A549 (cell line): ENCODE results near the gene RALGDS. TPM values are rescaled to one million over a fixed set of nuclear protein-coding genes. Genes with fewer than 3 reads are reported as not detected.

Experiments used
- ATAC-seq, 2 experiments: fragments of 200-7000 bp in 1 of 2; fragments of >200 bp in 1 of 2; cut with Nextera tagmentation in 1 of 2; cut with Tn5 transposase in 1 of 2; 3 replicates each; pipeline versions ENCODE4 v1.8.0 to v1.9.1; 2018 to 2020; ENCODE audit warnings: mild to moderate bottlenecking in 1 of 2, moderate library complexity in 1 of 2
- CTCF ChIA-PET: fragments of 300-600 bp; sonication (Branson Sonifier 250); formaldehyde crosslinking; extraction: SDS; loops from one replicate; lab custom pipeline; 2021; ENCODE audit warnings: antibody characterized with exemption, inconsistent platforms; lab: Yijun Ruan, JAX
- POLR2A ChIA-PET: fragments of 350-600 bp; formaldehyde crosslinking; extraction: SDS; loops from one replicate; lab custom pipeline; 2021; ENCODE audit warnings: antibody characterized with exemption, inconsistent platforms; lab: Yijun Ruan, JAX
- DNase-seq, 2 experiments: peaks; one replicate each; pipeline versions ENCODE4 v3.0.0 to v3.0.0-alpha.2; 2011 to 2016; ENCODE audit warnings: low read depth in 1 of 2, low spot score in 1 of 2
- FAIRE-seq: peaks from 2 replicates; lab custom pipeline; 2011; peaks lifted over from hg19 to GRCh38; lab: Jason Lieb, UNC
- H3K27ac ChIP-seq, 2 experiments: fragments of >200 bp; sonication (Bioruptor Twin); formaldehyde crosslinking; 3 replicates each; pipeline ENCODE4 v1.5.1; 2016 to 2017
- H3K4me1 ChIP-seq: fragments of >200 bp; sonication (Bioruptor Twin); formaldehyde crosslinking; 3 replicates; pipeline ENCODE4 v1.6.1; 2016
- H3K4me2 ChIP-seq: fragments of >200 bp; sonication (Bioruptor Twin); formaldehyde crosslinking; 3 replicates; pipeline ENCODE4 v1.6.1; 2016
- H3K4me3 ChIP-seq: fragments of >200 bp; sonication (Bioruptor Twin); formaldehyde crosslinking; 3 replicates; pipeline ENCODE4 v1.5.1; 2016
- H3K9me3 ChIP-seq: fragments of >200 bp; sonication (Bioruptor Twin); formaldehyde crosslinking; 3 replicates; pipeline ENCODE4 v1.6.1; 2016
- BCL3 ChIP-seq: fragments of >200 bp; sonication (Bioruptor Twin); formaldehyde crosslinking; IDR thresholded peaks from 3 replicates; pipeline ENCODE4 v1.6.1; 2016
- BHLHE40 ChIP-seq: IDR thresholded peaks from 2 replicates; pipeline ENCODE4 v1.6.1; 2012; ENCODE audit warnings: low read depth, low read length, inconsistent platforms
- CBX2 ChIP-seq: fragments of 200-600 bp; sonication (generic); IDR thresholded peaks from 2 replicates; pipeline ENCODE4 v1.6.1; 2016; ENCODE audit warnings: low read depth, mild to moderate bottlenecking, borderline replicate concordance
- CEBPB ChIP-seq, 2 experiments: fragments of >200 bp in 1 of 2; sonication (Bioruptor Twin) in 1 of 2; formaldehyde crosslinking in 1 of 2; IDR thresholded peaks; 2 replicates each; pipeline ENCODE4 v1.6.1; 2012 to 2016
- E2F6 ChIP-seq: IDR thresholded peaks from 2 replicates; pipeline ENCODE4 v1.6.1; 2012; ENCODE audit warnings: low read depth, borderline replicate concordance
- EHMT2 ChIP-seq: fragments of 200-600 bp; sonication (generic); IDR thresholded peaks from 2 replicates; pipeline ENCODE4 v1.6.1; 2016; ENCODE audit warnings: antibody characterized with exemption, low read depth, mild to moderate bottlenecking, moderate library complexity
- EP300 ChIP-seq, 2 experiments: fragments of >200 bp; sonication (Bioruptor Twin); formaldehyde crosslinking; IDR thresholded peaks; 2 replicates in 1 of 2; 3 replicates in 1 of 2; pipeline ENCODE4 v1.6.1; 2016 to 2017
- ESRRA ChIP-seq: fragments of 150-350 bp; IDR thresholded peaks from 2 replicates; pipeline ENCODE4 v1.6.1; 2014; ENCODE audit warnings: mild to moderate bottlenecking, low read length, borderline replicate concordance
- FOSB ChIP-seq: fragments of 250-450 bp; sonication (Bioruptor Pico); IDR thresholded peaks from 2 replicates; pipeline ENCODE4 v1.5.0; 2020; ENCODE audit warnings: mild to moderate bottlenecking, moderate library complexity
- FOXS1 ChIP-seq: fragments of 250-450 bp; sonication (Bioruptor Pico); IDR thresholded peaks from 2 replicates; pipeline ENCODE4 v1.5.0; 2020; ENCODE audit warnings: mild to moderate bottlenecking, moderate library complexity
- HEYL ChIP-seq: fragments of 250-450 bp; sonication (Bioruptor Pico); IDR thresholded peaks from 2 replicates; pipeline ENCODE4 v1.8.0; 2021; ENCODE audit warnings: mild to moderate bottlenecking, moderate library complexity
- HOXA7 ChIP-seq: fragments of 250-450 bp; sonication (Bioruptor Pico); IDR thresholded peaks from 2 replicates; pipeline ENCODE4 v1.5.0; 2020; ENCODE audit warnings: mild to moderate bottlenecking, moderate library complexity
- JUN ChIP-seq, 2 experiments: fragments of >200 bp; sonication (Bioruptor Twin); formaldehyde crosslinking; IDR thresholded peaks; 2 replicates in 1 of 2; 3 replicates in 1 of 2; pipeline ENCODE4 v1.6.1; 2016 to 2017
- JUNB ChIP-seq: fragments of >200 bp; sonication (Bioruptor Twin); formaldehyde crosslinking; IDR thresholded peaks from 2 replicates; pipeline ENCODE4 v1.6.1; 2016
- KDM1A ChIP-seq: fragments of 200-600 bp; sonication (generic); IDR thresholded peaks from 2 replicates; pipeline ENCODE4 v1.6.1; 2016; ENCODE audit warnings: low read depth, mild to moderate bottlenecking
- MAFK ChIP-seq: fragments of 450-650 bp; IDR thresholded peaks from 2 replicates; pipeline ENCODE4 v1.6.1; 2014; ENCODE audit not compliant: partially characterized antibody
- MAZ ChIP-seq: fragments of 150-350 bp; IDR thresholded peaks from 2 replicates; pipeline ENCODE4 v1.6.1; 2014; ENCODE audit warnings: antibody characterized with exemption, low read depth, low read length, borderline replicate concordance
- MYC ChIP-seq: IDR thresholded peaks from 2 replicates; pipeline ENCODE4 v1.6.1; 2012; ENCODE audit warnings: mild to moderate bottlenecking, inconsistent platforms, low read length, improper control_type of control experiment, borderline replicate concordance
- NFE2L2 ChIP-seq: fragments of 150-350 bp; conservative IDR thresholded peaks from 2 replicates; pipeline ENCODE4 v1.6.1; 2014; ENCODE audit warnings: low read length
- NPAS2 ChIP-seq: fragments of 250-450 bp; sonication (Bioruptor Pico); IDR thresholded peaks from 2 replicates; pipeline ENCODE4 v1.8.0; 2022; ENCODE audit warnings: mild to moderate bottlenecking, moderate library complexity, borderline replicate concordance
- NR3C1 ChIP-seq: fragments of >200 bp; sonication (Bioruptor Twin); formaldehyde crosslinking; IDR thresholded peaks from 3 replicates; pipeline ENCODE4 v1.6.1; 2017
- PBX3 ChIP-seq: IDR thresholded peaks from 2 replicates; pipeline ENCODE4 v1.6.1; 2012
- RAD21 ChIP-seq, 2 experiments: fragments of >200 bp in 1 of 2; sonication (Bioruptor Twin) in 1 of 2; formaldehyde crosslinking in 1 of 2; IDR thresholded peaks in 1 of 2; conservative IDR thresholded peaks in 1 of 2; 2 replicates in 1 of 2; 3 replicates in 1 of 2; pipeline ENCODE4 v1.6.1; 2012 to 2018; ENCODE audit warnings: inconsistent platforms in 1 of 2
- RCOR1 ChIP-seq: fragments of 150-350 bp; IDR thresholded peaks from 2 replicates; pipeline ENCODE4 v1.6.1; 2014; ENCODE audit warnings: antibody characterized with exemption, low read length, low read depth
- RFX5 ChIP-seq: fragments of 450-650 bp; IDR thresholded peaks from 2 replicates; pipeline ENCODE4 v1.7.1; 2014; ENCODE audit warnings: antibody characterized with exemption, mild to moderate bottlenecking, moderate library complexity
- RNF2 ChIP-seq: fragments of 200-600 bp; sonication (generic); IDR thresholded peaks from 2 replicates; pipeline ENCODE4 v1.6.1; 2016; ENCODE audit warnings: low read depth, mild to moderate bottlenecking, antibody characterized with exemption, moderate library complexity, borderline replicate concordance
- SMC3 ChIP-seq: fragments of >200 bp; sonication (Bioruptor Twin); formaldehyde crosslinking; IDR thresholded peaks from 3 replicates; pipeline ENCODE4 v1.6.1; 2018; ENCODE audit warnings: inconsistent platforms
- TFCP2L1 ChIP-seq: fragments of 250-450 bp; sonication (Bioruptor Pico); IDR thresholded peaks from 2 replicates; pipeline ENCODE4 v1.5.0; 2021; ENCODE audit warnings: mild to moderate bottlenecking
- TP53 ChIP-seq: fragments of 250-450 bp; sonication (Bioruptor Pico); IDR thresholded peaks from 2 replicates; pipeline ENCODE4 v1.5.0; 2021; ENCODE audit warnings: mild to moderate bottlenecking, moderate library complexity
- ZC3H11A ChIP-seq: fragments of 450-650 bp; IDR thresholded peaks from 2 replicates; pipeline ENCODE4 v1.6.1; 2014; ENCODE audit warnings: antibody characterized with exemption, mild to moderate bottlenecking
- WGBS: methylation state at CpG from one replicate; pipeline ENCODE4 v1.1.6; 2017; ENCODE audit errors: missing lambda C conversion rate; 5-methylcytosine and 5-hydroxymethylcytosine counted together
- polyA plus RNA-seq, 4 experiments: library from polyadenylated mRNA; depleted of rRNA in 3 of 4; stranded (reverse); fragments of >200 nt; fragmentation: RNase III in 1 of 4; extraction: RNeasy Plus Mini Kit Qiagen cat#74134 plus additional on column Dnase treatment in 1 of 4; gene quantifications; 2 replicates in 3 of 4; 3 replicates in 1 of 4; pipeline ENCODE4 v1.2.3, GENCODE V29; 2011 to 2017
- TF ChIP-seq, protein P1 (sequence below): IDR thresholded peaks from 2 replicates; pipeline ENCODE4 v1.6.1; 2012
- TF ChIP-seq, protein P2 (sequence below): fragments of >200 bp; sonication (Bioruptor Twin); formaldehyde crosslinking; IDR thresholded peaks from 2 replicates; pipeline ENCODE4 v1.6.1; 2016
- TF ChIP-seq, protein P3 (sequence below): fragments of 450-650 bp; IDR thresholded peaks from 2 replicates; pipeline ENCODE4 v1.6.1; 2014; ENCODE audit warnings: antibody characterized with exemption

Gene RALGDS
- polyA plus RNA-seq, 2 of the 4 experiments (the other 2 are of a cell fraction): 8.9 to 12.1 TPM

DNA sequence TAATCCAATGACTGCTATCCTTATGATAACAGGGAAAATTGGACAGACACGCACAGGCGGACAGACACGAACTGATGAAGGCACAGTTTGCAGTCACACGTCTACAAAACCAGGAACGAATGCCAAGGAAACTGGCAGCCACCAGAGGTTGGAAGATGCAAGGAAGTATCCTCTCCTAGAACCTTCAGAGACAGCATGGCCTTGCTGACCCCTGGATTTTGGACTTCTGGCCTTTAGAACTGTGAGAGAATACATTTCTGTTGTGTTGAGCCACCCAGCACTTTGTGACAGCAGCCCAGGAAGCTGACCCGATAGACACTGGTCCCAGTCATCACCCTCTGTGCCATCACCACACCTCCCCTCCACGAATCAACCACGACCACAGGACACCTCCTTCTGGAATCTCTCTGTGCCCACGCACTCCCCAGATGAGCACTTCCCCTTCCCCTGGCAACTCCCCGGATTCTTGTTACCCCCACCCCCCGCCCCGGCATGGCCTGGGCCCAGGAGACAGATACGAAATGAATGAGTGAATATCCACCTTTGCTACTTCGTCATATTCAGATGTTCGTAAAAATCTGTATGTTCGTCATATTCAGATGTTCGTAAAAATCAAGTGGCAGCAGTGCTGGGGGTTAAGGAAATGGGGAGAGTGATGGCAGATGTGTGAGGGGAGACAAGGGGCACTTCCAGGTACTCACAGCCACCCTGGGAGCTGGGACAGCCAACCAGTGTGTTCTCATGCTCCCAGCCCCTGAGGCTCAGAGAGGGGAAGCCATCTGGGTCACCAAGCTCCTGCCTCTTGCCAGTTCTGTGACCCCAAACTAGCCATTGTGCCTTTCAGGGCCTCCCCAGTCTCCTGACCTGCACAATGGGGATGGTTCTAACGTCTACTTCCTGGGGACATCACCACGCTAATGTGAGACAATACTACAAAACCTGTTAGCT is 24.1 kb upstream of the RALGDS start:
- Histone ChIP-seq H3K4me3 (peak overlapping the region; percentile 39; the same call in 2 of the 3 replicates), H3K27ac (no peak overlapping the region)
- POLR2A ChIA-PET: interaction anchor here (0.5 to 1.5 kb wide), 5 partner anchors 10 to 384 kb away, joined by 4 to 9 read pairs (median 6); partner anchors contain the start of gene GTF3C5

DNA sequence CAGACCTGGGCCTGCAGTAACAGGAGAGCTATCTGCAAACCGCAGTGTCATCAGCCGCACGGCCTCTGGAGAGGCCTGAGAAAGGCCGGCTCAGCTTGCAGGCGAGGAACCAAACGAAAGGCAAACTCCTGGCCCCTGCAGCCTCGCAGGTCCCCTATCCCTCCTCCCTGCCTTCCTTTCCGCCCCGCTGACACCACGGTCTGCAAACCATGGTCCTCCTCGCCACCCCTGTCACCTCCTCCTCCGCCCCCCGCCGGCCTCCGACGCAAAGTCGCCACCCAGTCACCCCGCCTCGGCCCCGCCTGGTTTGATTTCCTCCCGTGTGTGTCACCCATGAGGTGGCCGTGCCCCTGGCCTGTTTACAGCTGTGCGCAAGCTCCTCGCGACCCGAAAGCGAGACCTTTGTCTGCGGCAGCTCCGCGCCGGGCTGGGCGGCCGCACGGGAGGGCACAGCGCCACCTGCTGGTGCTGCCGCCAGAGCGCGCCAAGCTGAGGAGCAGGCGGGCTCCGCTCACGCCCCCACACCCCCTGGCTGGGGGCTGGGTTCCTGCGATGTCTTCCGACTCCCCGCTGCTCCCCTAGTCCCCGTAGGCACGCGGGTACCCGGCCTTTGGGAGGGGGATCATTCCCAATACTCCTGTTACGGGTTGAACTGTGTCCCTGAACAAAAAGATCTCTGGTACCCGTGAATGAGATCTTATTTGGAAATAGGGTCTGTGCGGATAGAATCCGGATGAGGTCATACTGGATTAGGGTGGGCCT is 23.3 kb upstream of the RALGDS start:
- Histone ChIP-seq H3K4me1 (peaks cover 39% of the 10 kb centered on the region), H3K27ac (peak overlapping the region; percentile 60 to 86), H3K4me3 (peak overlapping the region; percentile 39), H3K9me3 (no peaks in the 10 kb centered on the region), H3K4me2 (peak overlapping the region; percentile 89)
- CTCF ChIA-PET: interaction anchor here (0.6 to 39.2 kb wide), 37 partner anchors 8 to 347 kb away, joined by 3 to 1284 read pairs (median 5); partner anchors contain the start of genes GTF3C5 and RALGDS
- POLR2A ChIA-PET: interaction anchor here (0.5 to 1.5 kb wide), 6 partner anchors 9 to 383 kb away, joined by 3 to 9 read pairs (median 5); partner anchors contain the start of genes GTF3C5 and RALGDS
- DNase-seq (peak; percentile 80 to 86), ATAC-seq (peak; percentile 28 to 81), FAIRE-seq (no peak)
- 30% methylated on average over 19 of the region's 52 CpGs for WGBS
- TF ChIP-seq PBX3 (no peak; the same call in 1 of the 2 replicates), TFCP2L1 (CRISPR knock-in tag) (0 out of 2 replicates have a peak, but pooled peaks have one; percentile 64), MAFK (no peak), ESRRA (no peak), CEBPB (IDR thresholded peaks at IDR 0.05) (no peak), FOSB (CRISPR knock-in tag) (no peak), ZC3H11A (no peak), E2F6 (no peak), CBX2 (no peak), RNF2 (no peak), EHMT2 (no peak), BCL3 (no peak), JUN (IDR thresholded peaks at IDR 0.05) (no peak; a peak in 1 of 5 replicates), RAD21 (conservative IDR thresholded peaks at IDR 0.05 in 1 of 2, IDR thresholded peaks at IDR 0.05 in 1 of 2) (peak; percentile 80 to 92), TP53 (no peak), RFX5 (no peak), NFE2L2 (no peak)
- TF ChIP-seq, protein P1, sequence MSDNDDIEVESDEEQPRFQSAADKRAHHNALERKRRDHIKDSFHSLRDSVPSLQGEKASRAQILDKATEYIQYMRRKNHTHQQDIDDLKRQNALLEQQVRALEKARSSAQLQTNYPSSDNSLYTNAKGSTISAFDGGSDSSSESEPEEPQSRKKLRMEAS: peak; percentile 72

More for the DNA sequence above, 24.1 kb upstream of the RALGDS start:
- ATAC-seq: no peak
- Histone ChIP-seq H3K9me3 (no peaks in the 10 kb centered on the region), H3K4me1 (peaks cover 42% of the 10 kb centered on the region), H3K4me2 (peak overlapping the region; percentile 89)
- FAIRE-seq: no peak
- 76% methylated on average over 18 of the region's 19 CpGs for WGBS
- no peak for TF ChIP-seq HEYL (CRISPR knock-in tag)
- no peak for TF ChIP-seq EP300 (IDR thresholded peaks at IDR 0.05)
- TF ChIP-seq MAFK: no peak
- no peak for TF ChIP-seq HOXA7
- no peak for TF ChIP-seq SMC3
- TF ChIP-seq, protein P2, sequence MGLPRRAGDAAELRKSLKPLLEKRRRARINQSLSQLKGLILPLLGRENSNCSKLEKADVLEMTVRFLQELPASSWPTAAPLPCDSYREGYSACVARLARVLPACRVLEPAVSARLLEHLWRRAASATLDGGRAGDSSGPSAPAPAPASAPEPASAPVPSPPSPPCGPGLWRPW: no peak
- TF ChIP-seq NR3C1: no peak
- TF ChIP-seq KDM1A: no peak
- TF ChIP-seq NPAS2 (CRISPR knock-in tag): no peak
- TF ChIP-seq CEBPB (IDR thresholded peaks at IDR 0.05): no peak
- no peak for TF ChIP-seq JUNB
- TF ChIP-seq MYC: no peak
- TF ChIP-seq JUN (IDR thresholded peaks at IDR 0.05): no peak
- no peak for TF ChIP-seq BHLHE40
- no peak for TF ChIP-seq MAZ
- TF ChIP-seq, protein P3, sequence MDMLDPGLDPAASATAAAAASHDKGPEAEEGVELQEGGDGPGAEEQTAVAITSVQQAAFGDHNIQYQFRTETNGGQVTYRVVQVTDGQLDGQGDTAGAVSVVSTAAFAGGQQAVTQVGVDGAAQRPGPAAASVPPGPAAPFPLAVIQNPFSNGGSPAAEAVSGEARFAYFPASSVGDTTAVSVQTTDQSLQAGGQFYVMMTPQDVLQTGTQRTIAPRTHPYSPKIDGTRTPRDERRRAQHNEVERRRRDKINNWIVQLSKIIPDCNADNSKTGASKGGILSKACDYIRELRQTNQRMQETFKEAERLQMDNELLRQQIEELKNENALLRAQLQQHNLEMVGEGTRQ: no peak
- no peak for TF ChIP-seq RCOR1
- TF ChIP-seq FOSB (CRISPR knock-in tag): no peak
- no peak for TF ChIP-seq FOXS1 (CRISPR knock-in tag)
- TF ChIP-seq PBX3: no peak
- CTCF ChIA-PET: interaction anchor here (0.9 to 39.2 kb wide), 36 partner anchors 9 to 346 kb away, joined by 3 to 1284 read pairs (median 7); partner anchors contain the start of genes GTF3C5 and RALGDS
- DNase-seq: no peak
